ENCODE measurements around the gene NMU.

Gene NMU

DNA sequence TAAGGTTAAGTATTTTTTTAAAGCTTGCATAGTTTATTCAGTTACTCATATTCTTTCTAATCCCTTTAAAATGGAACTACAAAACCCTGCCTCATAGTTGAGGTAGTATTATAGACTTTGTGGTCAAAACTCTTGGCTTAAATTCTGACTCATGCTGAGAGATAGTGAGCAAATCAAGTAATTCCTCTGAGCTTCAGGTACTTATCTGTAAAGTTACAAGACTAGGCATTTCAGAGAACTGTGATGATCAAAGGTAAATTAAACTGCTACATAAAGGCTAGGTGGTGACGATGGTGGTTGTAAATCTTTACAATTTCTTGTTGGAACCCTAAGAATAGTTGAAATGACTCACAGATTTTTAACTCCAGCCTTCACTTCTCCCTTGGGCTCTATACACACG is 86.2 kb downstream of the NMU start:
- TF ChIP-seq EZH2phosphoT487 (IDR thresholded peaks at IDR 0.05; ENCODE audit: borderline replicate concordance, low read length), result no peak
- TF ChIP-seq, protein P1, sequence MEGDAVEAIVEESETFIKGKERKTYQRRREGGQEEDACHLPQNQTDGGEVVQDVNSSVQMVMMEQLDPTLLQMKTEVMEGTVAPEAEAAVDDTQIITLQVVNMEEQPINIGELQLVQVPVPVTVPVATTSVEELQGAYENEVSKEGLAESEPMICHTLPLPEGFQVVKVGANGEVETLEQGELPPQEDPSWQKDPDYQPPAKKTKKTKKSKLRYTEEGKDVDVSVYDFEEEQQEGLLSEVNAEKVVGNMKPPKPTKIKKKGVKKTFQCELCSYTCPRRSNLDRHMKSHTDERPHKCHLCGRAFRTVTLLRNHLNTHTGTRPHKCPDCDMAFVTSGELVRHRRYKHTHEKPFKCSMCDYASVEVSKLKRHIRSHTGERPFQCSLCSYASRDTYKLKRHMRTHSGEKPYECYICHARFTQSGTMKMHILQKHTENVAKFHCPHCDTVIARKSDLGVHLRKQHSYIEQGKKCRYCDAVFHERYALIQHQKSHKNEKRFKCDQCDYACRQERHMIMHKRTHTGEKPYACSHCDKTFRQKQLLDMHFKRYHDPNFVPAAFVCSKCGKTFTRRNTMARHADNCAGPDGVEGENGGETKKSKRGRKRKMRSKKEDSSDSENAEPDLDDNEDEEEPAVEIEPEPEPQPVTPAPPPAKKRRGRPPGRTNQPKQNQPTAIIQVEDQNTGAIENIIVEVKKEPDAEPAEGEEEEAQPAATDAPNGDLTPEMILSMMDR (IDR thresholded peaks at IDR 0.05; ENCODE audit: low read depth, low read length, poor library complexity, severe bottlenecking), result no peak
- H4K20me1 ChIP-seq (ENCODE audit: control insufficient read depth, insufficient read depth, low read depth, low read length), result no peaks in the 10 kb centered on the region
- H3K4me2 ChIP-seq (ENCODE audit: low read length), result no peak overlapping the region
- H3K27ac ChIP-seq (ENCODE audit: low read depth, low read length), result no peak overlapping the region
- peaks cover 28% of the 10 kb centered on the region for H3K27me3 ChIP-seq (ENCODE audit: control insufficient read depth, low read length)
- H3K79me2 ChIP-seq (ENCODE audit: control insufficient read depth, low read length), result peaks cover 10% of the 10 kb centered on the region
- H3K36me3 ChIP-seq (ENCODE audit: control insufficient read depth, low read length), result no peaks in the 10 kb centered on the region
- H3K9me3 ChIP-seq (ENCODE audit: control insufficient read depth, insufficient read depth, low read length), result peaks cover 4% of the 10 kb centered on the region; the same call in 1 of the 2 replicates
- no peak overlapping the region for H3K4me3 ChIP-seq (ENCODE audit: low read length)
- H3K4me1 ChIP-seq (ENCODE audit: control insufficient read depth, low read length), result peaks cover 21% of the 10 kb centered on the region
- no peaks in the 10 kb centered on the region for H3K9me2 ChIP-seq (replicated peaks; ENCODE audit: control insufficient read depth, low read length)
- peaks cover 10% of the 10 kb centered on the region for H3F3A ChIP-seq (ENCODE audit: control insufficient read depth, insufficient read depth)

DNA sequence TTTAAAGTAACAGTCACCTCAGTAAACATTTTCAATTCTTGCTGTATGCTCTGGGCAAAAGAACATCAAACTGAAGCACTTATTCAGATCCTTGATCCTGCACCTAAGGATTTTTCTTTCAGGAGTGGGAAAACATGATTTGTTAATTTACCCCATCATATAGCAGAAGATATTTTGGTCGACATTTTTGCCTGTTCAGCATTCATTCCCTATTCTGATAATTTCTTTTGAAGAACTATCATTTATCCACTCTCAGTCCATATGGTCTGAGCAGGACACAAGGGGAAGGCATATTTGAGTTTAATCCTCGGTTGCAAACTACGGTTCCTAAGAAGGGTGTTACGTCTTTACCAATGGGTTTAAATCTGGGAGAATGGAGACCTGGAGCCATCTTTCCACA is 88.2 kb downstream of the NMU start:
- no peak for TF ChIP-seq EZH2phosphoT487 (IDR thresholded peaks at IDR 0.05; ENCODE audit: borderline replicate concordance, low read length)
- TF ChIP-seq, protein P1 (IDR thresholded peaks at IDR 0.05; ENCODE audit: low read depth, low read length, poor library complexity, severe bottlenecking), result no peak
- Histone ChIP-seq H3K36me3 (ENCODE audit: control insufficient read depth, low read length) (no peaks in the 10 kb centered on the region), H3K4me1 (ENCODE audit: control insufficient read depth, low read length) (peaks cover 16% of the 10 kb centered on the region), H3K79me2 (ENCODE audit: control insufficient read depth, low read length) (peaks cover 26% of the 10 kb centered on the region), H3K27ac (ENCODE audit: low read depth, low read length) (no peak overlapping the region), H4K20me1 (ENCODE audit: control insufficient read depth, insufficient read depth, low read depth, low read length) (peaks cover 11% of the 10 kb centered on the region; the same call in 1 of the 2 replicates), H3K9me2 (replicated peaks; ENCODE audit: control insufficient read depth, low read length) (no peaks in the 10 kb centered on the region), H3K4me3 (ENCODE audit: low read length) (peak overlapping the region; percentile 87), H3K27me3 (ENCODE audit: control insufficient read depth, low read length) (peaks cover 28% of the 10 kb centered on the region), H3K4me2 (ENCODE audit: low read length) (peak overlapping the region; percentile 91), H3K9me3 (ENCODE audit: control insufficient read depth, insufficient read depth, low read length) (peaks cover 4% of the 10 kb centered on the region; the same call in 1 of the 2 replicates), H3F3A (ENCODE audit: control insufficient read depth, insufficient read depth) (peaks cover 17% of the 10 kb centered on the region)

GRCh38 chr4:55547466-55547770 is 88.7 kb downstream of the NMU start:
- H3K4me2 ChIP-seq (ENCODE audit: low read length), result peak overlapping the region; percentile 91
- no peaks in the 10 kb centered on the region for H3K36me3 ChIP-seq (ENCODE audit: control insufficient read depth, low read length)
- TF ChIP-seq, protein P1 (IDR thresholded peaks at IDR 0.05; ENCODE audit: low read depth, low read length, poor library complexity, severe bottlenecking), result no peak
- 0 out of 2 replicates have a peak, but pooled peaks have one; percentile 13 for TF ChIP-seq EZH2phosphoT487 (IDR thresholded peaks at IDR 0.05; ENCODE audit: borderline replicate concordance, low read length)
- H4K20me1 ChIP-seq (ENCODE audit: control insufficient read depth, insufficient read depth, low read depth, low read length), result peaks cover 11% of the 10 kb centered on the region; the same call in 1 of the 2 replicates
- peaks cover 16% of the 10 kb centered on the region for H3K4me1 ChIP-seq (ENCODE audit: control insufficient read depth, low read length)
- H3K27me3 ChIP-seq (ENCODE audit: control insufficient read depth, low read length), result peaks cover 28% of the 10 kb centered on the region
- peak overlapping the region; percentile 87 for H3K4me3 ChIP-seq (ENCODE audit: low read length)
- H3K9me2 ChIP-seq (replicated peaks; ENCODE audit: control insufficient read depth, low read length), result no peaks in the 10 kb centered on the region
- peaks cover 4% of the 10 kb centered on the region; the same call in 1 of the 2 replicates for H3K9me3 ChIP-seq (ENCODE audit: control insufficient read depth, insufficient read depth, low read length)
- peaks cover 17% of the 10 kb centered on the region for H3F3A ChIP-seq (ENCODE audit: control insufficient read depth, insufficient read depth)
- no peak overlapping the region for H3K27ac ChIP-seq (ENCODE audit: low read depth, low read length)
- H3K79me2 ChIP-seq (ENCODE audit: control insufficient read depth, low read length), result peaks cover 31% of the 10 kb centered on the region

All from DOHH2 (cell line).